ENCODE data around the gene WNT9A.

Gene WNT9A

GRCh38 chr1:227924168-227924832 is 23.4 kb downstream of the WNT9A start:
- no peak for DNase-seq

GRCh38 chr1:227923353-227924167 is 24.2 kb downstream of the WNT9A start:
- no peak for DNase-seq

GRCh38 chr1:227922501-227923352 is 25.0 kb downstream of the WNT9A start:
- no peak for DNase-seq

GRCh38 chr1:227921461-227922185 is 26.1 kb downstream of the WNT9A start:
- no peak for DNase-seq

GRCh38 chr1:227920896-227921295 is 26.8 kb downstream of the WNT9A start:
- no peak for DNase-seq

GRCh38 chr1:227920426-227920825 is 27.3 kb downstream of the WNT9A start:
- DNase-seq: no peak

GRCh38 chr1:227919906-227920305 is 27.8 kb downstream of the WNT9A start:
- DNase-seq: no peak

GRCh38 chr1:227918736-227919135 is 29.0 kb downstream of the WNT9A start:
- DNase-seq: no peak

- no peak for DNase-seq
Measured at GRCh38 chr1:227918083-227918700, 29.5 kb downstream of the WNT9A start.

GRCh38 chr1:227917081-227917950 is 30.4 kb downstream of the WNT9A start:
- DNase-seq: no peak

- no peak for DNase-seq
Measured at GRCh38 chr1:227916655-227917054, 31.1 kb downstream of the WNT9A start.

GRCh38 chr1:227915564-227916553 is 31.9 kb downstream of the WNT9A start:
- DNase-seq: peak; percentile 15

GRCh38 chr1:227914801-227915563 is 32.8 kb downstream of the WNT9A start:
- DNase-seq: no peak

- DNase-seq: no peak
Measured at GRCh38 chr1:227913764-227914721, 33.7 kb downstream of the WNT9A start.

- no peak for DNase-seq
Measured at GRCh38 chr1:227913396-227913763, 34.4 kb downstream of the WNT9A start.

- DNase-seq: no peak
Measured at GRCh38 chr1:227912866-227913265, 34.9 kb downstream of the WNT9A start.

- DNase-seq: no peak
Measured at GRCh38 chr1:227911376-227911775, 36.4 kb downstream of the WNT9A start.

All from NCI-H1105 (cell line).